GM04504 (cell line): ENCODE data around the gene LRATD1.
"Not testable (repeated sequence)": the region's sequence is repeated elsewhere in the genome, so short reads cannot be mapped to it uniquely, and the experiment has no call there.

Experiments
- DNase-seq: peaks from one replicate; pipeline ENCODE4 v3.0.0-alpha.2; 2012; ENCODE audit warnings: low read depth

Gene LRATD1

GRCh38 chr2:14632133-14632936 is at the start of gene LRATD1:
Gene LRATD1 (plus strand): TSS chr2:14632717. CDS start chr2:14633980, 1,263 bp downstream.
- peak; percentile 71 for DNase-seq

- DNase-seq, result no peak
These were observed 49.5 kb upstream of the LRATD1 start for GRCh38 chr2:14583059-14583458.

- DNase-seq, result no peak
These were observed 48.7 kb upstream of the LRATD1 start for GRCh38 chr2:14583802-14584201.

GRCh38 chr2:14587119-14587518 is 45.4 kb upstream of the LRATD1 start:
- no peak for DNase-seq

GRCh38 chr2:14601156-14601770 is 31.3 kb upstream of the LRATD1 start:
- no peak for DNase-seq

- DNase-seq, result no peak
These were observed 30.2 kb upstream of the LRATD1 start for GRCh38 chr2:14602309-14602708.

- no peak for DNase-seq
These were observed 28.8 kb upstream of the LRATD1 start for GRCh38 chr2:14603676-14604075.

- no peak for DNase-seq
These were observed 24.3 kb upstream of the LRATD1 start for GRCh38 chr2:14608245-14608644.

- DNase-seq, result no peak
These were observed 18.5 kb upstream of the LRATD1 start for GRCh38 chr2:14614017-14614416.

GRCh38 chr2:14615121-14615520 is 17.4 kb upstream of the LRATD1 start:
- no peak for DNase-seq

- DNase-seq, result no peak
These were observed 16.8 kb upstream of the LRATD1 start for GRCh38 chr2:14615760-14616159.

GRCh38 chr2:14616342-14616741 is 16.2 kb upstream of the LRATD1 start:
- DNase-seq, result peak; percentile 14

- no peak for DNase-seq
These were observed 15.6 kb upstream of the LRATD1 start for GRCh38 chr2:14616950-14617349.

- no peak for DNase-seq
These were observed 13.1 kb upstream of the LRATD1 start for GRCh38 chr2:14619441-14619840.

- DNase-seq, result no peak
These were observed 11.4 kb upstream of the LRATD1 start for GRCh38 chr2:14621114-14621513.

GRCh38 chr2:14621906-14622549 is 10.5 kb upstream of the LRATD1 start:
- no peak for DNase-seq

- DNase-seq, result not testable (repeated sequence)
These were observed 10.0 kb upstream of the LRATD1 start for GRCh38 chr2:14622550-14622939.

GRCh38 chr2:14623237-14623636 is 9.3 kb upstream of the LRATD1 start:
- no peak for DNase-seq

- DNase-seq, result no peak
These were observed 5.6 kb upstream of the LRATD1 start for GRCh38 chr2:14626873-14627272.

- no peak for DNase-seq
These were observed 3.6 kb upstream of the LRATD1 start for GRCh38 chr2:14628901-14629300.

- DNase-seq, result no peak
These were observed 994 bp upstream of the LRATD1 start for GRCh38 chr2:14631406-14632040.

- no peak for DNase-seq
These were observed 544 bp downstream of the LRATD1 start for GRCh38 chr2:14633061-14633460.
